Measurements from ENCODE around the gene KCNJ14. TPM values are rescaled to one million over a fixed set of nuclear protein-coding genes. Genes with fewer than 3 reads are reported as not detected.
A peak's percentile ranks its signal among the peaks of the same experiment; 100 is the strongest.

The KCNJ14 gene
- under 1 TPM; 0.27 to 0.60 TPM for total RNA-seq
- long read RNA-seq = 0 reads

DNA sequence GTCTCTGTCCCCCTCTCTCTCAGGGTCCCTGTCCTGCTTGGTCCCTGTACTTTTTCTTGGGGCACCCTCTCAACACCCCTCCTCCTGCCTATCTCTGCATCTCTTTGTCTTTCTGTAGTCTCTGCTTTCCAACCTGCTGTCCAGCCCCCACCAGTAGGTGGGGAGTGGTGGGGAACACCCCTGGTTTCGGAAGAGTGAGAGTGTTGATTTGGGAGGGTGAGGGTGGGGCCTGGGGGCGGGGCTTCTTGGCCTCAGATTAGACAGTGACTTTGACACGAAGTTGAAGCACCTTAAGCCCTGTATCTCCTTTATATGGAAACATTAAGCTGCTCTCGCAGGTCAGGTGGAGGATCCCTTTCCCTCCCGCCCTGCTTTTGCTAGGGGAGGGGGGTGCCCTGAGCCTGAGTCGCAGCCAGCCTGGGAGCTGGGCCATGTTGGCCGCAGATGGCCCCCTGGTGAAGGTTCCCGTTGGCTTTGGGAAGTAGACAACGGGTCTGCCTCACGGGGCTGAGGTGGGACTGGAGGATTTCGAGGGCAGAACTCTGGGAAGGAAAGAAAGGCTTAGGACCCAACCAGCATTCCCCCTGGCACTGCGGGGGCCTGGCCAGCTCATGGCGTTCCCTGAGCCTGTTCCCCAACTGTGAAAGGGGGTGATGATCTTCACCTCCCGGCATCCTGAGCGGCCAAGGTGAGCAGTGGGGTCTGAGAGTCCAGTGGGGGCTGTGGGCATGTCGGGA lies at the start of gene KCNJ14:
Gene KCNJ14 (plus strand): TSS at position 404 of the 737 bp plus-strand sequence. CDS start 6,151 bp downstream, outside the sequence.
- no peak for ATAC-seq
- intact Hi-C loops (cut with DNase I) = no loop called here
- DNase-seq = no peak

DNA sequence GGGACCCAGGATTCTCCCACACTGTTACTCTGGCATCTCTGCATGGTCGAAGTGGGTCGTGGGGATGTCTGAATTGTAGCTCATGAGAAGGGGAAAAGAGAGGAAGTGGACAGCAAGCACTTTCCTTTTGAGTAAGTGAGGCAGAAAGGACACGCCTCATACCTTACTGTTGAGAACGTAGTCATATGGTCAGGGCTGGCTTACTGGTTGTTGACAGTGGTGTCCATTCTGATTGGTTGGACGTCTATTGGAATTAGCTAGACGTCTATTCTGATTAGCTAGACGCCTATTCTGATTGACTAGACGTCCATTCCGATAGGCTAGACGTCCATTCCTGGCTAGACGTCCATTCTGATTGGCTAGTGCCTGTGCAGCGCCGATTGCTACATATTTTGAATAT lies 49.5 kb upstream of the KCNJ14 start:
- intact Hi-C loops (cut with DNase I) = no loop called here
- DNase-seq (no peak), ATAC-seq (no peak)

DNA sequence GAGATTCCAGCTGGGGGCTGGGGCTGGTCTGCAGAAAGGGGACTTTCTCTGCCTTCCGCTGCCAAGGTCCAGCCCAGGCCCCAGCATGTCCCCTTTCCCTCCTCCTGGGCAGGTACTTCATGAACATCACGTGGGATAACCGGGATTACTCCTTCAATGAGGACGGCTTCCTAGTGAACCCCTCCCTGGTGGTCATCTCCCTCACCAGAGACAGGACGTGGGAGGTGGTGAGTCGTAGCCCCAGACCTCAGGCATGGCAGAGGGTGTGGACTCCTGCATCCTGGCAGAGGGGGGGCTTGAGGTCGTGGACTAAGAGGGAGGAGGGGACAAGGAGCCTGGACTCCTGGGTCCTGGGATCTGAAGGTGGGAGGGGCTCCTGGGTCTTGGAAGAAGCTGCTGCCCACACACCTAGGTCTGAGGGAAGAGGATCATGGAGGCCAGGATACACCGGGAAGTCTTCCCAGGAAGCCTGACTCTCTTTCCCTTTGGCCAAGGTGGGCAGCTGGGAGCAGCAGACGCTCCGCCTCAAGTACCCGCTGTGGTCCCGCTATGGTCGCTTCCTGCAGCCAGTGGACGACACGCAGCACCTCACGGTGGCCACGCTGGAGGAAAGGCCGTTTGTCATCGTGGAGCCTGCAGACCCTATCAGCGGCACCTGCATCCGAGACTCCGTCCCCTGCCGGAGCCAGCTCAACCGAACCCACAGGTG lies 41.3 kb upstream of the KCNJ14 start:
- ATAC-seq = no peak
- intact Hi-C loops (cut with DNase I) = no loop called here

DNA sequence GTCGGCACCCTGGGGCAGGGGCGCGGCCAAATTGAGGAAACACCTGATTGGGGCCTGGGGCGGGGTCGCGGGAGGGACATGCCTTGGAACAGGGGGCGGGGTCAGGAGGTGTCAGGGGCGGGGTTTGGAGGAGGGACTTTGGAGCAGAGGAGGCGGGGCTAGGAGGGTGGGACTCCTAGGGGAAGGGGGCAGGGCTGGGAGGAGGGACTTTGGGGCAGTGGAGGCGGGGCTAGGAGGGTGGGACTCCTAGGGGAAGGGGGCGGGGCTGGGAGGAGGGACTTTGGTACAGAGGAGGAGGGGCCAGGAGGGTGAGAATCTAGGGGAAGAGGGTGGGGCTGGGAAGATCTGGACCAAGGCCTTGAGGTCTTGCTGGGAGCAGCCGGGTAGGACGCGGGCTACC lies 40.0 kb upstream of the KCNJ14 start:
- DNase-seq = peak; percentile 89
- ATAC-seq = peak; percentile 84 to 96
- intact Hi-C loops (cut with DNase I) = no loop called here

More for the DNA sequence above, 41.3 kb upstream of the KCNJ14 start:
- no peak for DNase-seq

DNA sequence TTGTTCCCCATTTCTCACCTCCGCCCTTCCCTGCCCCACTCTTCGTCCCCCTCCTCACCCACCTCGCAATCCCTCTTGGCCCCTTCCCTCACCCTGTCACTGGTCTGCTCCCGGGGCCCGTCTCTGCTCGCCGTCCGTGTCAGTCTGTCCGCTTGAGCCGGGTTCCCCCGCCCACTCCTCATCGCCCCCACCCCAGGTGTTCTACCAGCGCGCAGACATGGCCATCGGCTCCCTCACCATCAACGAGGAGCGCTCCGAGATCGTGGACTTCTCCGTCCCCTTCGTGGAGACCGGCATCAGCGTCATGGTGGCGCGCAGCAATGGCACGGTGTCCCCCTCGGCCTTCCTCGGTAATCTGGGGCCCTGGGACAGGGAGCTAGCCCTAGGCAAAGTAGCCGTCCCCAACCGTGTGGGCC lies 39.6 kb upstream of the KCNJ14 start:
- DNase-seq = no peak
- ATAC-seq = no peak
- intact Hi-C loops (cut with DNase I) = no loop called here

DNA sequence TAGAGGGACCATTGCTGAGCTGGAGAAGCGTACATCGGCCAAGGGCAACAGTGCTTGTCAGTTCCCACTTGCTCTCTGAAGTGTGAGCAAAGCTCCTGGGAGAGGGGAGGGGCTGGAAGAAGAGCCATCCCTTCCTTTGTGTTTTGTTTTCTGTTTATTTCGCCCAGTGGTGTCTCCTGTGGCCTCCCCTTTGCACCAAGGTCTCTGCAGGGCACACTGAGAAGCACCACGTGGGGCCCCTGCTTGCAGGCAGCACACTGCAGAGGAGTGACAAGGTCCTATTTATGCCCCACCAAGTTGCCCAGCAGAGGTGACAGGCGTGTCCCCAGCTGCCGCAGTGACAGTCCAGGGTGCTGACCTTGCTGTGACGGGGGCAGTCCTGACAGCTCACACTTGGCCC lies 38.0 kb upstream of the KCNJ14 start:
- intact Hi-C loops (cut with DNase I) = no loop called here
- DNase-seq = no peak
- no peak for ATAC-seq

DNA sequence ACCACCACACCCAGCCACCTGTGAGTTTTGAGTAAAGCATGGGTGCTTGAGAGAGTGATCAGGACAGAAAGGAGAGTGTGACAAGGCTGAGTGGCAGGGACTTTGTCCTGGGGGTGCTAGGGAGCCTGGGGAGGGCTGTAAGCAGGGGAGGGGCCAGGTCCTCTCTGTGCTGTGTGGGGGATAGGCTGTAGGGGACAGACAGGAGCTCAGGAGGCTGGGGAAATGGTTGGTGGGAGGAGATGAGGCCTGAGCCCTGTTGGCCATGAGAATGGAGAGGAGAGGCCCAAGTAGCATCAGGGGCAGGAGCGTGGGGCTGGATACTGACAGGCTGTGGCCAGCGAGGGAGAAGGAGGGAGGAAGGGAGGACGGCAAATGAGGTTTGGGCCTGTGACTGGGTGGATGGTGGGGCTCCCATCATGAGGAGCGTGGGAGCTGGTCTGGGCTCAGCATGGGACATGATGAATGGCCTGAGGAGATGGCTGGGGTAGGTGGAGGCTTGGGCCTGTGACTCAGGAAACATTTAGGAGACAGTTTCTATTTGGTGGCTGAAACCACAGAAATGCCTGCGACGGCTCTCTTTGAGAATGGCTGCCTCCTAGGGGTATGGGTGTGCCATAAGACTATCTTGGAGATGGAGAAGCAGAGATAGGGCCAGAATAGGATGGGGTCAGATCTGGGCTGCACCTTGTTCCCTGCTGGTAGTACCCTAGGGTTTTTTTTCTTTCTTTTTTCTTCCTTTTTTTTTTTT lies 36.9 kb upstream of the KCNJ14 start:
- DNase-seq (no peak), ATAC-seq (no peak)
- intact Hi-C loops (cut with DNase I) = no loop called here

DNA sequence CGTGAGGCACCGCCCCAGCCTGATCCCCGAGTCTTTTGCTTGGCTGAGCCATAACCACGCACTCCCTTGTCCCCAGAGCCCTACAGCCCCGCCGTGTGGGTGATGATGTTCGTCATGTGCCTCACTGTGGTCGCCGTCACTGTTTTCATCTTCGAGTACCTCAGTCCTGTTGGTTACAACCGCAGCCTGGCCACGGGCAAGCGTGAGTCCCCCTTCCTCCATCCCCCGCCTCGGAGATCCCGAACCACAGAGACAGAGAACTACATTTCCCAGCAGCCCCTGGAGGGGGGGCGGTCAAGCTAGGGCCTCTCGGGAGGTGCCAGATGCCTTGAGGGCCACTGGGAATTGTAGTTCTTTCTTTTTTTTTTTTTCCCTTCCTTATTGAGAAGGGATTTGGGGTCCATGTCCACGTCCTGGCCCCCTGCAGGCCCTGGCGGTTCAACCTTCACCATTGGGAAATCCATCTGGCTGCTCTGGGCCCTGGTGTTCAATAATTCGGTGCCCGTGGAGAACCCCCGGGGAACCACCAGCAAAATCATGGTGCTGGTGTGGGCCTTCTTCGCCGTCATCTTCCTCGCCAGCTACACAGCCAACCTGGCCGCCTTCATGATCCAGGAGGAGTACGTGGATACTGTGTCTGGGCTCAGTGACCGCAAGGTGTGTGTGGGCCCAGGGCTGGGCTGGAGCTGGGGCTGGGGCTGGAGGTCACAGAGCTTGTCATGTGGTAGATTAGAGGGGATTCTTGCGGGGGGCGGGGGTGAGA lies 36.0 kb upstream of the KCNJ14 start:
- peak; percentile 52 for DNase-seq
- ATAC-seq = peak; percentile 33 to 58
- intact Hi-C loops (cut with DNase I) = no loop called here

DNA sequence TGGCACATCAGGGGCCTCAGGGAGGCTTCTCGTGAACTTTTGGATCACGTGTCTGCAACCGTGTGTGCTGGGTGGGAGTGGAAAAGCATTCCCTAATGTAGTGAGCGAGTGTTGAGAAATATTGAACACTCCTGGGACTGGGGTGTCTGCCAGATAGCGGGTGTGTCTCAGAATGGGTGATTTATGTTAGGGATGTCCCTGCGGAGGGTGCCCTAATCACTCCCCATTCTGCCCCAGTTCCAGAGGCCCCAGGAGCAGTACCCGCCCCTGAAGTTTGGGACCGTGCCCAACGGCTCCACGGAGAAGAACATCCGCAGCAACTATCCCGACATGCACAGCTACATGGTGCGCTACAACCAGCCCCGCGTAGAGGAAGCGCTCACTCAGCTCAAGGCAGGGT lies 33.8 kb upstream of the KCNJ14 start:
- peak in 1 of 2 donors; percentile 24 for ATAC-seq
- intact Hi-C loops (cut with DNase I) = no loop called here

DNA sequence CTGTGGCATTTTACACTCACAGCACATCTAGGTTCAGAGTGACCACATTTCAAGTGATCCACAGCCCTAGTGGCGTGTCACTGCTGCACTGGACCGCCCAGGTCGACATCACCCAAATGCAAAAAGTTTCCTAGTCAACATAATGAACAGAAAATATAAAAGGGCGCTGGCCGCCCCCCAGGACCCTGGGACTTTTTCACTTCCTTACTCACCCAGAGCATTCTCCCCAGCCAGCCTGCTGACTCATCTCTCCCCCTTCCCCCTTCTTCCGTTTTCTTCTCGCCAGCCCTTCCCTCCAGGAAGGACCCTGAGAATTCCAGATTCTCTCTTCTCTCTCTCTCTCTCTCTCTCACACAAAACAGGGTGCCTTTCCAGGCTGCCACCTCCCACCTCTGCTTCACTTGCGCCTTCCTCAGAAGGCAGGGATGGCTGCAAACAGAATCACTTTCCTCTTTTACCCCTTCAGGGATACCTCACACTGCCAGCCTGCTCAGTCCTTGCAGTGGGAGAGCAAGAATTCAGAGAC lies 30.6 kb upstream of the KCNJ14 start:
- no peak for DNase-seq
- peak; percentile 55 to 75 for ATAC-seq
- intact Hi-C loops (cut with DNase I) = no loop called here

More for the DNA sequence above, 33.8 kb upstream of the KCNJ14 start:
- no peak for DNase-seq

DNA sequence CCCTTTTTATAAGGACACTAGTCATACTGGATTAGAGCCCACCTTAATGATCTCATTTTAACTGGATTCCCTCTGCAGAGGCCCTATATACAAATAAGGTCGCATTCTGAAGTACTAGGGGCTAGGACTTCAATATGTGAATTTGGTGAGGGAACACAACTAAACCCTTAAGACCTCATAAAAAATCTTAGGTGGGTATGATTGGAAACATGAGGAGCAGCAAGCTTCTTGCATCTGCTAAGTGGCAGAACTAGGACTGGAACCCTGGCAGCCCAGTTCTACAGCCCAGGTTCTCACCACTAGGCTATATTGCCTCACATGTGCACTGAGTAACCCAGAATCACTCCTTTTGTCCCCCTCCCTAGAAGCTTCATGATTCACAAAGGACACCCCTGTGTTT lies 26.7 kb upstream of the KCNJ14 start:
- intact Hi-C loops (cut with DNase I) = no loop called here
- no peak for ATAC-seq

DNA sequence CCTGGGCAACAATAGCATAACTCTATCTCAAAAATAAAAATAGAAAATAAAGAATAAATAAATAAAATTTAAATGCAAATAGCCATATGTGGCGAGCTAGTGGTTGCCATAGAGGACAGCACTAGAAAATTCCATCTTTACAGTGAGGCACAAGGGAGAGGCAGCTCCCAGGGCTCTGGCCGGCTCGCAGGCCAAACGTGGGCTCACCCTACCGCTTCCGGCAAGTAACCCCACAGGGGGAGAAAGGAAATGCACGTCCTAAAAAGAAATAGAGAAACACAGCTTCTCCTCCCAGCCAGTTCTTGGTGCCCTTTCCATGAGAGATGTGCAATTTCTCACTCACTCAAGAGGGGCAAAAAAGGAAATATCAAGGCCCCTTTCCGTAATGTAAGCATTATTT lies 22.0 kb upstream of the KCNJ14 start:
- ATAC-seq = no peak
- no peak for DNase-seq
- intact Hi-C loops (cut with DNase I) = no loop called here

More for the DNA sequence above, 26.7 kb upstream of the KCNJ14 start:
- no peak for DNase-seq

DNA sequence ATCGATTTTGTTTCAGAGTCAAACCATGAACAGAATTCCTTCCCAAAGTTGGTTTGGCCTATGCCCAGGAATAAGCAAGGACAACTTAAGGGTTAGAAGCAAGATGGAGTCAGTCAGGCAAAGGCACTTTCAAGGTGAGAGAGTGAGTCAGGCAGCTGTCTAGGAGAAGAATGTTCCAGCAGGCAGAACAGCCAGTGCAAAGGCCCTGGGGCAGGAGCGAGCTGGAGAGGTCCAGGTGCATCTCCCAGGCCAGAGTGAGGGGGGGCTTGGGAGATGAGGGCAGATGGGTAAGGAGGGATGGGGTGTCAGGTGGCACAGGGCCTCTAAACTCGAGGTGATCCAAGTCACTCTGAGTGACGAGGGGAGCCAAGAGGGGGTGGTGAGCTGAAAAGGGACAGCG lies 18.8 kb upstream of the KCNJ14 start:
- intact Hi-C loops (cut with DNase I) = no loop called here
- DNase-seq = no peak
- no peak for ATAC-seq

DNA sequence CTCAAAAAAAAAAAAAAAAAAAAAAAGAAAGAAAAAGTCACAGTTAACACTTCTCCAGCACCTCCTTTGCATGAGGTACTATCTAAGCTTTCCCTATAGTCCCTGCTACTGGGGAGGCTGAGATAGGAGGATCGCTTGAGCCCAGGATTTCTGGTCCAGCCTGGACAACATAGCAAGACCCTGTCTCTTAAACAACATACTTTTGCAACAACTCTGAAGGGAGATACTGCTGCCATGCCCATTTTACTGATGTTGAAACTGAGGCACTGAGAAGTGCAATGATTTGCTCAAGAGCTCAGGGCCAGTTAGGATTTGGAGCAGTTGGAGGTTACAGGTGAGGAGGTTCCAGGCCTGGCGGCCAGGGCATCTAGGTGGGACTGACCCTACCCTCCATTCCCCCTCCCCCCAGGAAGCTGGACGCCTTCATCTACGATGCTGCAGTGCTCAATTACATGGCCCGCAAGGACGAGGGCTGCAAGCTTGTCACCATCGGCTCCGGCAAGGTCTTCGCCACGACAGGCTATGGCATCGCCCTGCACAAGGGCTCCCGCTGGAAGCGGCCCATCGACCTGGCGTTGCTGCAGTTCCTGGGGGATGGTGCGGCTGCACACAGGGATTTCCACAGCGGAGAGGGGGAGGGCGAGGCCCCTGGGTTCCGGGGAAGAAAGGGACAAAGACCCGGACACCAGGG lies 13.9 kb upstream of the KCNJ14 start:
- DNase-seq (no peak), ATAC-seq (no peak)
- intact Hi-C loops (cut with DNase I) = no loop called here

DNA sequence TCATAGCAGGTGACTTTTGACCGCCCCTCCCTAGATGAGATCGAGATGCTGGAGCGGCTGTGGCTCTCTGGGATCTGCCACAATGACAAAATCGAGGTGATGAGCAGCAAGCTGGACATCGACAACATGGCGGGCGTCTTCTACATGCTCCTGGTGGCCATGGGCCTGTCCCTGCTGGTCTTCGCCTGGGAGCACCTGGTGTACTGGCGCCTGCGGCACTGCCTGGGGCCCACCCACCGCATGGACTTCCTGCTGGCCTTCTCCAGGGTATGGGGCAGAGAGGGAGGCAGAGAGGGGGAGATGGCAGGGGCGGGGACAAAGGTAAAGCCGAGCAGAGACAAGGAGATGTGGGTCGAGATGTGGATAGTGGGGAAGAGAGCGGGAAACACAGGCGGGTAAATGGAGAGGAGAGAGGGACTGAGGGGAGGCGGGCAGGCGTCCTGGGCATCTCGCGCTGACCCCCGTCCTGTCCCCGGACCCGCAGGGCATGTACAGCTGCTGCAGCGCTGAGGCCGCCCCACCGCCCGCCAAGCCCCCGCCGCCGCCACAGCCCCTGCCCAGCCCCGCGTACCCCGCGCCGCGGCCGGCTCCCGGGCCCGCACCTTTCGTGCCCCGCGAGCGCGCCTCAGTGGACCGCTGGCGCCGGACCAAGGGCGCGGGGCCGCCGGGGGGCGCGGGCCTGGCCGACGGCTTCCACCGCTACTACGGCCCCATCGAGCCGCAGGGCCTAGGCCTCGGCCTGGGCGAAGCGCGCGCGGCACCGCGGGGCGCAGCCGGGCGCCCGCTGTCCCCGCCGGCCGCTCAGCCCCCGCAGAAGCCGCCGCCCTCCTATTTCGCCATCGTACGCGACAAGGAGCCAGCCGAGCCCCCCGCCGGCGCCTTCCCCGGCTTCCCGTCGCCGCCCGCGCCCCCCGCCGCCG lies 13.0 kb upstream of the KCNJ14 start:
- DNase-seq (no peak), ATAC-seq (no peak)
- intact Hi-C loops (cut with DNase I) = no loop called here

DNA sequence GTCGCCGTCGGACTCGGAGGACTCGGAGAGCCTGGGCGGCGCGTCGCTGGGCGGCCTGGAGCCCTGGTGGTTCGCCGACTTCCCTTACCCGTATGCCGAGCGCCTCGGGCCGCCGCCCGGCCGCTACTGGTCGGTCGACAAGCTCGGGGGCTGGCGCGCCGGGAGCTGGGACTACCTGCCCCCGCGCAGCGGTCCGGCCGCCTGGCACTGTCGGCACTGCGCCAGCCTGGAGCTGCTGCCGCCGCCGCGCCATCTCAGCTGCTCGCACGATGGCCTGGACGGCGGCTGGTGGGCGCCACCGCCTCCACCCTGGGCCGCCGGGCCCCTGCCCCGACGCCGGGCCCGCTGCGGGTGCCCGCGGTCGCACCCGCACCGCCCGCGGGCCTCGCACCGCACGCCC lies 12.1 kb upstream of the KCNJ14 start:
- intact Hi-C loops (cut with DNase I) = no loop called here
- ATAC-seq = no peak
- DNase-seq = no peak

DNA sequence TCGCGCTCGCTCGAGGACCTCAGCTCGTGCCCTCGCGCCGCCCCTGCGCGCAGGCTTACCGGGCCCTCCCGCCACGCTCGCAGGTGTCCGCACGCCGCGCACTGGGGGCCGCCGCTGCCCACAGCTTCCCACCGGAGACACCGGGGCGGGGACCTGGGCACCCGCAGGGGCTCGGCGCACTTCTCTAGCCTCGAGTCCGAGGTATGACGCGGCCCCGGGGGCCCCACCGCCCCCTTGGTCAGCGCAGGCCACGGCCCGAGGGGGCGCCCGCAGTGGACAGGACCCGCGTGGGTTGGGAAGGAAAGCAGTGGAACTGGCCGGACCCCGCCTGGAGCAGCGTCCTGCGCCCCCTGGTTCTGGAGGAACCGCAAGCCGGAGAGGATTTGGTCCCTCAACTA lies 11.6 kb upstream of the KCNJ14 start:
- no peak for DNase-seq
- intact Hi-C loops (cut with DNase I) = no loop called here
- no peak for ATAC-seq

Data from left cardiac atrium (tissue), 4 donors.